GM13976 (cell line): ENCODE data around the gene CDRT15L2.
"Not testable (repeated sequence)": the region's sequence is repeated elsewhere in the genome, so short reads cannot be mapped to it uniquely, and the experiment has no call there.

Source experiments
- DNase-seq: peaks from one replicate; pipeline ENCODE4 v3.0.0; 2012; ENCODE audit warnings: low spot score
- in situ Hi-C: fragments of 300-500 bp; cut with MboI; formaldehyde crosslinking; loops from one replicate; pipeline ENCODE4 v1.12.0; 2022; ENCODE audit warnings: low sequenced_read_pairs, mixed read lengths, inconsistent platforms; ENCODE audit not compliant: unreplicated experiment
- TF ChIP-seq, protein P1 (sequence below): IDR thresholded peaks from 2 replicates; pipeline ENCODE4 v1.5.1; 2012; ENCODE audit warnings: borderline replicate concordance, mild to moderate bottlenecking; ENCODE audit not compliant: insufficient read depth; ENCODE audit errors: extremely low read depth, missing control alignments, control extremely low read depth

CDRT15L2 gene

DNA sequence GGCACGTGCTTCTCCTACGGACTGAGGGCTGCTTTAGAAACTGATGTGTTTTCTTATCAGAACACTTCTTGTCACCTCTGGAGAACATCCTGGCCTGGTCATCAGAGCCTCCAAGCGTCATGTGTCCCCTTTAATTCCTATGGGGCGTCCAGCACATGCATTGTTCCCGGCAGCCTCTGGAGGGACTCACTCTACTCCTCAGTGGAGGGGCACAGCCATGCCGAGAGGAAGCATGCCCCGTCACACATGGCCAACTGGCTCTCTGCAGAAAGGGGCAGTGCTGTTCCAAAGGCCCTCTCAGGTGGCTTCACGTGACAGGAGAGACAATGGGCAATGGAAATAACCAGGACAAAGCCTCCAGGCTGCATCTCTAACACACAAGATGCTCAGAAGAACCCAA lies 31.8 kb downstream of the CDRT15L2 start:
- no peak for DNase-seq
- in situ Hi-C loops: no loop called here

DNA sequence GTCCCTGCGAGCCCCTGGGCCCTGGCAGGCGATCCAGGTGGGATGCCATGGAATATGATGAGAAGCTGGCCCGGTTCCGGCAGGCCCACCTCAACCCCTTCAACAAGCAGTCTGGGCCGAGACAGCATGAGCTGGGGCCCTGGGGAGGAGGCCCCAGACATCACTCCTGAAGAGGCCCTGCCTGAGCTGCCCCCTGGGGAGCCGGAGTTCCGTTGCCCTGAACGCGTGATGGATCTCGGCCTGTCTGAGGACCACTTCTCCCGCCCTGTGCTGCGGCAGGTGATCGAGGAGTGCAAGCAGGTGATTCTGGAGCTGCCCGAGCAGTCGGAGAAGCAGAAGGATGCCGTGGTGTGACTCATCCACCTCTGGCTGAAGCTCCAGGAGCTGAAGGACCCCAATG lies 33.1 kb downstream of the CDRT15L2 start:
- DNase-seq: no peak
- TF ChIP-seq, protein P1, sequence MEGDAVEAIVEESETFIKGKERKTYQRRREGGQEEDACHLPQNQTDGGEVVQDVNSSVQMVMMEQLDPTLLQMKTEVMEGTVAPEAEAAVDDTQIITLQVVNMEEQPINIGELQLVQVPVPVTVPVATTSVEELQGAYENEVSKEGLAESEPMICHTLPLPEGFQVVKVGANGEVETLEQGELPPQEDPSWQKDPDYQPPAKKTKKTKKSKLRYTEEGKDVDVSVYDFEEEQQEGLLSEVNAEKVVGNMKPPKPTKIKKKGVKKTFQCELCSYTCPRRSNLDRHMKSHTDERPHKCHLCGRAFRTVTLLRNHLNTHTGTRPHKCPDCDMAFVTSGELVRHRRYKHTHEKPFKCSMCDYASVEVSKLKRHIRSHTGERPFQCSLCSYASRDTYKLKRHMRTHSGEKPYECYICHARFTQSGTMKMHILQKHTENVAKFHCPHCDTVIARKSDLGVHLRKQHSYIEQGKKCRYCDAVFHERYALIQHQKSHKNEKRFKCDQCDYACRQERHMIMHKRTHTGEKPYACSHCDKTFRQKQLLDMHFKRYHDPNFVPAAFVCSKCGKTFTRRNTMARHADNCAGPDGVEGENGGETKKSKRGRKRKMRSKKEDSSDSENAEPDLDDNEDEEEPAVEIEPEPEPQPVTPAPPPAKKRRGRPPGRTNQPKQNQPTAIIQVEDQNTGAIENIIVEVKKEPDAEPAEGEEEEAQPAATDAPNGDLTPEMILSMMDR: no peak
- in situ Hi-C loops: no loop called here

More for the DNA sequence above, 31.8 kb downstream of the CDRT15L2 start:
- TF ChIP-seq, protein P1: no peak

DNA sequence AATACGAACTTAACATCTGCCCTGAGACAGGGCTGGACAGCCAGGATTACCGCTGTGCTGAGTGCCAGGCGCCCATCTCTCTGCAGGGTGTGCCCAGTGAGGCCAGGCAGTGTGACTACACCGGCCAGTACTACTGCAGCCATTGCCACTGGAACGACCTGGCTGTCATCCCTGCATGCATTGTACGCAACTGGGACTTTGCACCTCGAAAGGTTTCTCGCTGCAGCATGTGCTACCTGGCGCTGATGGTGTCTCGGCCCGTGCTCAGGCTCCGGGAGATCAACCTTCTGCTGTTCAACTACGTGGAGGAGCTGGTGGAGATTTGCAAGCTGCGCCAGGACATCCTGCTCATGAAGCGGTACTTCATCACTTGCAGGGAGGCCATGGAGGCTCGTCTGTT lies 33.7 kb downstream of the CDRT15L2 start:
- in situ Hi-C loops: no loop called here
- TF ChIP-seq, protein P1: no peak

DNA sequence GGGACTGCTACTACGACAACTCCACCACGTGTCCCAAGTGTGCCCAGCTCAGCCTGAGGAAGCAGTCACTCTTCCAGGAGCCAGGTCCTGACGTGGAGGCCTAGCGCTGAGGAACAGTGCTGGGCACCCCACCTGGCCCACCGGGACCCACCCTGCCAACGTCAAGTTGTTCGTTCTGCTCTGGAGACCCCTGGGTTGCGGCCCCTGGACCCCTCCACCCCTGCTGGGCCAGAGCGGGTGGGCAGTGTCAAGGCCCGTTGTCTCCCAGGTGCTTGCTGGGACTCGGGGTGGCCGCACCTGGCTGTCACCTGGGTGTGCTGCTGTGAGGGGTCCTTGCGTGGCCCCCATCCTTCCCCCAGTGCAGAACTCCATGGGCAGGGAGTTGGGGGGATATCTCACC lies 34.4 kb downstream of the CDRT15L2 start:
- in situ Hi-C loops: no loop called here
- TF ChIP-seq, protein P1: no peak
- DNase-seq: no peak

More for the DNA sequence above, 33.7 kb downstream of the CDRT15L2 start:
- DNase-seq: no peak

DNA sequence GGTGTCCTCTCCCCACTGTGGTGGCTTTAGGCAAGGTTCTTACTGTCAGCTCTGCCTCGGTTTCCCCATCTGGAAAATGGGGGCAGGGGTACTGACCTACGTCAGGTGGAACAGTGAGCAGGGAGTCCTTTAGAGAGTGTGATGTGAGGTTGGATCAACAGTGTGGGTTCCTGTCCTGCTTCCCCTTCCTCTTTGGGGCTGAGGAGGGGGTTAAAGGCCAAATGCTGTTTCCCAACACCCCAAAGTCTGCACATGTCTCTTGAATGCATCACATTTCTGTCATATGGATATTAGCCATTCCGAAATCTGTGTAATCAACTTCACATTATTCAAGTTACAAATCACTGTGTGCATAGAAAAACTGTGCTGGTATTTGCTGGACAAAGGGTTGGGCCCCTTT lies 35.9 kb downstream of the CDRT15L2 start:
- DNase-seq, in situ Hi-C loops: not testable (repeated sequence)
